Measurements from ENCODE around the gene FAM118A.
"Not testable (repeated sequence)": the region's sequence is repeated elsewhere in the genome, so short reads cannot be mapped to it uniquely, and the experiment has no call there.

The FAM118A gene

DNA sequence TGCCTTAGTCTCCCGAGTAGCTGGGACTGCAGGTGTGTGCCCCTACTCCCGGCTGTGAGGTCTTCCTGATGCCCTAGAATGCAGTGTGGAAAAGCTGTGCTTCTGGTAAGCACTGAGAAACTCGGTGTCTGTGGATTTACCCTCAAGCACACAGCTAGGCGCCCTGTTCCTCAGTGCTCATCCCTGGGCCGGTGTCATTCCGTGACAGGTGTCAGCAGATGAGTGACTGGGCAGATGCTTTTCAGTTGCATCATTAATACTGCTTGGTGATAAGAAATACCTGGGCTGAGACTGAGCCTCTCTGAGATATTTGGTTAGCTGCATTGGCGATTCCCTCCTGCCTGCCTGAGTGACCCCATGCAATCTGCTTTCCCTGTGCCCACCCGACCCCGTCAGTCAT is 21.8 kb downstream of the FAM118A start:
- DNase-seq (ENCODE audit: low spot score): no peak

DNA sequence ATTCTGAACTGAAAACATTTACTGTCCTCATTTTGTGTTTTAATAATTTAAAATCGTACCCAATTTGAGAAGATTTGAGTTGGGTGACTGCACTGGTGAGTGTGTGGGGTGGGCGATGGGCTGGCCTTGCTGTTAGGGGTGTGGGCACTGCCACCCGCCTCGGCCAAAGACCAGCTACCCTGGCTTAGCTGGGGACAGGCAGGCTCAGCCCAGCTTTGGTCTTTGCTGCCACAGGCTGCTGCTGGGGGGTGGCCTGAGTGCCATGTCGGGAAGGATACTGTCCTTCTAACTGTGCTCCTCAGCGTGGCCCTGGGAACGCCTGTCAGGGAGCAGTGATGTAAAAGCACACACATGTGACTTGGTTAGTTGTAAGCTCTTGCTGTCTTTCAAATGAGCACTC is 22.3 kb downstream of the FAM118A start:
- DNase-seq (ENCODE audit: low spot score): no peak

DNA sequence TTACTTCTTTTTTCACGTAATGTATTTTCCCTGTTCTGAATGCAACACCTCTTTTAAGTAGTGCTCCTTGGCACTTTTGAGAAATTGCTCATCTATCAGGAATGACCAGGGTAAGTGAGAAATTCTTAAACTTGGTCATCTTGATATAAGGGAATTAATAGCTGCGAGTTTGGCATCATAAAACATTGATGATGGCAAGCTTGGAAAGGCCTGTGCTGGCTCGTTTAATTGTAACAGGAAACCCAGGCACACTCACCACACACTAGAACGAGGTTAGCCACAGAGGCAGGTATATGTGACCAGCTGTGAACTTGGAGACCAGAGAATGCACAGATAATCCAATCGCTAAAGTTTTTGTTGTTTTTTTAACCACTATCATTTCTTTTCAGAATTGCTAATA is 24.3 kb downstream of the FAM118A start:
- no peak for DNase-seq (ENCODE audit: low spot score)

- no peak for DNase-seq (ENCODE audit: low spot score)
Measured at GRCh38 chr22:45334528-45334927, 24.8 kb downstream of the FAM118A start.

- no peak for DNase-seq (ENCODE audit: low spot score)
Measured at GRCh38 chr22:45335021-45335818, 25.5 kb downstream of the FAM118A start.

DNA sequence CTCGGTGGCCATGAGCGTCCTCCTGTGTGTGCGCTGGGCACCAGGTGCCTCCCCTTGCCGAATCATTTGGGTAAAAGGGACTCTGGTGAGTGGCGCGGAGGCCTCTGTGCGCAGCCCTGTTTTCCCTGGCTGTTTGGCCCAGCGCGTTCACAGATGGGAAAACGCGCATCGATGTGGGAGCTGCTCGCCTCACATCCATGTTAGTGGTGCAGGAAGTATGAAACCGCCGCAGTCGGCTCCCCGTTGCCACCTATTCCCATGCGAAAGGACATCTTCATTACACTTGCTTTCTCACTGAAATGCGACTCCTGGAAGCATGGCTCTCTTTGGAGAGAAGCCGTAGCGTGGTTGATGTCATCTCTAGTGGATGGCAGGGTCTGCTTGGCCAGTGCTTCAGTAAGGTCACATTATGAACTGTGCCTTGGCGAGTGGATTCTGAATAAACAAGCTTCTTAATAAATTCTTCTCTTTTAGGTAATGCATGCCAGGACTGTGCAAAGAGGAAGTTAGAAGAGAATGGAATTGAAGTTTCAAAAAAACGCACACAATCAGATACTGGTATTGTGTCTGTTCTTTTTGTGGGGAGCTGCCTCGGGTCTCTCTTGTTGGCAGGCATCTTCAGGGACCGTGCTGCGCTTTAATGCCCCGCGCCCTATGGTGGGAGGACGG is 26.3 kb downstream of the FAM118A start:
- DNase-seq (ENCODE audit: low spot score): no peak

DNA sequence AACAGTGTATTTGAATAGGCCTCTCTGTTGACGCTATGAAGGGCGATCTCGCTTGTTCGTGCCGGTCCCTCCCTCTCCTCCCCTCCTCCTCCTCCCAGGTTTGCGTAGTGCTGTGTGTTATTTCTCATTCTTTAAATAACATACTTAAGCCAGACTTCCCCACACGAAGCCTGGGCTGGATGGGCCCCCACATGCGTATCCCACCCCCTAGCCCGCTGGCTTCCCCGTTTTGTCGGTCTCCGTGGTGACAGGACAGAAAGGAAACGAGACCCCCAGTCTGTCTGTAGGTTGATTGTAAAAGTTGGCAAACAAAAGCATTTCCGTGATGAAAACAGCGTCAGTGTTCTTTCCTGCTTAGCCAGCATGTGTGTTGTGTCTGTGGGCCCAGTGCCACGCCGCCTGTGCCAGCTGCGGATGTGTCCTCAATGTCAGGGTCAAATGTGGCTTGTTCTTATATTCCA is 27.3 kb downstream of the FAM118A start:
- no peak for DNase-seq (ENCODE audit: low spot score)

DNA sequence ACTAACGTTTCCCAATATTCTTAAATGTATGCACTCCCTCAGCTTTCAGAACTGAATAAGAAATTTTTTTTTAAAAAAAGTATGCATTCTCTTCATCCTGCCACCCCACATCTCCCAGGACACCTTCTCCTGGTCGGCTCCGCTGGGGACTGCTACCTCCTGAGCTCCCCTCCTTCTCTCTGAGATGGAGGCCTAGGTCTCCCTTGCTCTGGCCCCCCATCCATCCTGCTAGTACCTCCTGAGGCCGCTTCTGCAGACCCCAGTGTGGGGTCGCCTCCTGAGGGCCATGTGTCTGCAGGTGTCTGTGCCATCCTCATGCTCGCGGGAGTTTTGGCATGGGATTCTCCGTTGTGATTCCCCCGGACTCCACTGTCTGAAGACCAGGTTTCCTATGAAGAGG is 27.8 kb downstream of the FAM118A start:
- no peak for DNase-seq (ENCODE audit: low spot score)

GRCh38 chr22:45338795-45339194 is 29.1 kb downstream of the FAM118A start:
- DNase-seq (ENCODE audit: low spot score): no peak

GRCh38 chr22:45340323-45340722 is 30.6 kb downstream of the FAM118A start:
- no peak for DNase-seq (ENCODE audit: low spot score)

DNA sequence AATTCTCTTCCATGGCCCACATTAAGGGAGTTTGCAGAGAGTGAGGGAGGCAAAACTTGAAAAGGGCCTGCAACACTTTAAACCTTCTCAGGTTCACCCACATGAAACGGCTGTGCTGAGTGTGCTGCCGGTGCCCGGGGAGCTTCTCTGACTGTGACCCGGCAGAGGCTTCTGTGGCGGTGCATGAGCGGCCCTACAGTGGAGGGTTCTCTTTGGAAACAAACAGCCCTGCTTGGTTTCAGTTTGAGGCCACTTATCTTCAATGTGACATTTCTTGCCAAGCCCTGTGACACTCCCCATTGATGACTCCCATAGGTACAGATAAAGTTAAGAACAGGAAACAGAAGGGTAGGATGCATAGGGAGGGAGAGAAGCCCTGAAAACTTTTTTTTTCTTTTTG is 31.8 kb downstream of the FAM118A start:
- peak; percentile 52 for DNase-seq (ENCODE audit: low spot score)

- DNase-seq (ENCODE audit: low spot score): no peak
Measured at GRCh38 chr22:45343143-45343542, 33.4 kb downstream of the FAM118A start.

- no peak for DNase-seq (ENCODE audit: low spot score)
Measured at GRCh38 chr22:45344334-45344733, 34.6 kb downstream of the FAM118A start.

GRCh38 chr22:45349916-45350315 is 40.2 kb downstream of the FAM118A start:
- no peak for DNase-seq (ENCODE audit: low spot score)

- no peak for DNase-seq (ENCODE audit: low spot score)
Measured at GRCh38 chr22:45351956-45352355, 42.2 kb downstream of the FAM118A start.

GRCh38 chr22:45352757-45353156 is 43.0 kb downstream of the FAM118A start:
- not testable (repeated sequence) for DNase-seq (ENCODE audit: low spot score)

DNA sequence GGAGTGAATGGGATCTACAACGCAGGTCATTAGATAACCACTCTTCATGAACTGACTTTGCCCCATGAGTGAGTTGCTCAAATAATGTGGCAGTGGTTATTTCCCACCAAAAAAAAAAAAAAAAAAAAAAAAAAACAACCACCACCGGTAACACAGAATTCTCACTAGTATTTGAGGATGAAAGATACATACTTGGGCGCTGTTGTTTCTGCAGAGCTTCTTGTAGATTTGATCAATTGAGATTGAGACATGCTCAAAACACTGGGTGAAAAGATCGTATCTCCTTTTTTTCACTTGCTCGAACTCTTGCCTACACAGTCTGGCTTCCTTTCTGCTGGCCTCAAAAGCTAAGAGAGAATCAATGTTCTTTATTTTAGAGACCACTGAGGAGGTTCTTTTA is 44.1 kb downstream of the FAM118A start:
- no peak for DNase-seq (ENCODE audit: low spot score)

DNA sequence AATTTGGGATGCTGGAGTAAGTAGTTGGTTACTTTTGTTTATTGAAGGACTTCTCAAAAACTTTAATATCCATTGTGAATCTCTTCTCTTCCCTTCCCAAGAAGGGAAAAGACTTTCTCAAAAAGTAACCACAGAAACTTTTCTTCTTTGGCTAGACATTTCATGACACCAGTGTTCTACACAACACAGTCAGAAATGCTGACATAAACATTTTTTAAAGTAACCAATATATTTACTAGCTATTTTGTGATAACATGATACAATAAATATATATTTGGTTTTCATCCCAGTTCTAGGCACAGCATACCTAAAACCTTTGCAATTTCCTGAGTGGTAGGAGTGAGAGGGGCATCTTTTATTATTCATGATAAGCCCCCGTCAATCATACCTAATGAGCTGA is 47.8 kb downstream of the FAM118A start:
- DNase-seq (ENCODE audit: low spot score): no peak

DNA sequence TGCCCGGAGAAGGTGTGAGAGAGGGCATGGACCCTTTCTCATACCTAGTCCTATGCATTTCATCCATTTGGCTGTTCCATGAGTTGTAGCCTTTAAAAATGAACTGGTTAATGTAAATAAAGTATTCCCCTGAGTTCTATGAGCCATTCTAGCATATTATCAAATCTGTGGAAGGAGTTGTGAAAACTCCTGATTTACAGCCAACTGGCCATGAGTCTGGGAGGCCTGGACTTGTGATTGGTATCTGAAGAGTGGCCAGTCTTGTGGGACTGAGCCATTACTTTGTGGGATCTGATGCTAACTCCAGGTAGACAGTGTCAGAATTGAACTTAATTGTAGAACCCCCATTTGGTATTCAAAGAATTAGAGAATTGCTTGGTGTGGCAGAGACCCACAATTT is 48.4 kb downstream of the FAM118A start:
- no peak for DNase-seq (ENCODE audit: low spot score)

- no peak for DNase-seq (ENCODE audit: low spot score)
Measured at GRCh38 chr22:45359627-45360026, 49.9 kb downstream of the FAM118A start.

- no peak for DNase-seq (ENCODE audit: low spot score)
Measured at GRCh38 chr22:45366713-45367112, 57.0 kb downstream of the FAM118A start.

GRCh38 chr22:45373592-45373991 is 63.9 kb downstream of the FAM118A start:
- DNase-seq (ENCODE audit: low spot score): not testable (repeated sequence)

DNA sequence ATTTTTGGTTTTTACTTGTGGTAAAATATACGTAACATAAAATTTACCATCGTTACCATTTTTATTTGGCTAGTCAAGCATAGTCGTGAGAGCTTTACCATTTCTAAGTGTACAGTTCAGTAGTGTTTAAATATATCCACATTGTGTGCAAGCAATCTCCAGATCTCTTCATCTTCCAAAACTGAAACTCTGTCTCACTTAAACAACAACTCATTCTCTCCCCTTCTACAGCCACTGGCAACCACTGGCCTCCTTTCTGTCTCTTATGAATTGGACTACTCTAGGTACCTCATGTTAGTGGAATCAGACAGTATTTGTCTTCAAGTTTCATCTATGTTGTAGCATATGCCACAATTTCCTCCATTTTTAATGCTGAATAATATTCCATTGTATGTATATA is 66.3 kb downstream of the FAM118A start:
- DNase-seq (ENCODE audit: low spot score): no peak

- no peak for DNase-seq (ENCODE audit: low spot score)
Measured at GRCh38 chr22:45376703-45377102, 67.0 kb downstream of the FAM118A start.

Measured in CD4-positive, alpha-beta T cell treated with Interleukin-6 at 100 ng/mL for 8 hours (primary cell).